LNCaP clone FGC (cell line): ENCODE measurements around the gene ZBTB47.

Source experiments
- DNase-seq: peaks from one replicate; pipeline ENCODE4 v3.0.0-alpha.2; 2011; ENCODE audit warnings: low read depth
- H3K4me3 ChIP-seq: 2 replicates; pipeline ENCODE4 v1.5.1; 2011; ENCODE audit warnings: mild to moderate bottlenecking, low read depth, low read length, control low read depth
- TF ChIP-seq, protein P1 (sequence below): IDR thresholded peaks from 2 replicates; pipeline ENCODE4 v1.5.1; 2012; ENCODE audit warnings: mild to moderate bottlenecking; ENCODE audit not compliant: control insufficient read depth, insufficient read depth; ENCODE audit errors: extremely low read depth

ZBTB47 gene

DNA sequence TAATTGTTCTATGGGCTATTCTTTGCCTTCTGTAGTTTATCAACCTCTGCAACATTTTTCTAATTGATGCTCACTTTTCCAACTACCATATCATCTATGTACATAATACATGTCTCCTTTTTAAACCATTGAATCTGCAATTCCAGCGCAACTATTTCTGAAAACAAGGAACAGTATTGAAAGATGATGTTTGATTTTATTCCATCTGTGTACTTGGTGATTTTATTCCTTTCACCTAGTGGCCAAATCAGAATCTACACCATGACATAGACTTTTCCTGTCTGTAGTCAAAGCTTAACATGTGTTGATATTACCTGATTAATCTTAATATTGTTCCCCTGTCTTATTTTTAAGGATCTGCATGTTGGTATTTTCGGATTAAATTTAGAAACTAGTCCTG lies 40.0 kb upstream of the ZBTB47 start:
- TF ChIP-seq, protein P1, sequence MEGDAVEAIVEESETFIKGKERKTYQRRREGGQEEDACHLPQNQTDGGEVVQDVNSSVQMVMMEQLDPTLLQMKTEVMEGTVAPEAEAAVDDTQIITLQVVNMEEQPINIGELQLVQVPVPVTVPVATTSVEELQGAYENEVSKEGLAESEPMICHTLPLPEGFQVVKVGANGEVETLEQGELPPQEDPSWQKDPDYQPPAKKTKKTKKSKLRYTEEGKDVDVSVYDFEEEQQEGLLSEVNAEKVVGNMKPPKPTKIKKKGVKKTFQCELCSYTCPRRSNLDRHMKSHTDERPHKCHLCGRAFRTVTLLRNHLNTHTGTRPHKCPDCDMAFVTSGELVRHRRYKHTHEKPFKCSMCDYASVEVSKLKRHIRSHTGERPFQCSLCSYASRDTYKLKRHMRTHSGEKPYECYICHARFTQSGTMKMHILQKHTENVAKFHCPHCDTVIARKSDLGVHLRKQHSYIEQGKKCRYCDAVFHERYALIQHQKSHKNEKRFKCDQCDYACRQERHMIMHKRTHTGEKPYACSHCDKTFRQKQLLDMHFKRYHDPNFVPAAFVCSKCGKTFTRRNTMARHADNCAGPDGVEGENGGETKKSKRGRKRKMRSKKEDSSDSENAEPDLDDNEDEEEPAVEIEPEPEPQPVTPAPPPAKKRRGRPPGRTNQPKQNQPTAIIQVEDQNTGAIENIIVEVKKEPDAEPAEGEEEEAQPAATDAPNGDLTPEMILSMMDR = 0 out of 2 replicates have a peak, but pooled peaks have one; percentile 15
- H3K4me3 ChIP-seq = no peak overlapping the region
- no peak for DNase-seq

DNA sequence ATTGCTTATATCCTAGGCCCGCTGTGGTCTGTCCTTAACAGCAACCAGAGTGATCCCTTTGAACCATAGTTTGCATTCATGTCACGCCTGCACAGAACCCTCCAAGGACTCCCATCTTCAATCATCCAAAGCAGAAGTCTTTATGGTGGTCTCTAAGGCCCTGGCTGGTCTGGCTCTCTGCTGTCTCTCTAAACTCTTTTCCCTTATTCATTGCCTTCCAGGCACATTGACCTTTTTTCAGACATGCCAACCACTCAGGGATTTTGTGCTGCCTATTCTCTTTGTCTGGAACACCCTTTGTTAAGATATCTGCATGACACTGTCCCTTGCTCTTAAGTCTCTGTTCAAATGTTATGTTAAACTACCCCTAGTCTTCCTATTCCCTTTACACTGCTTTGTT lies 21.9 kb upstream of the ZBTB47 start:
- no peak overlapping the region for H3K4me3 ChIP-seq
- no peak for DNase-seq
- TF ChIP-seq, protein P1 = no peak

DNA sequence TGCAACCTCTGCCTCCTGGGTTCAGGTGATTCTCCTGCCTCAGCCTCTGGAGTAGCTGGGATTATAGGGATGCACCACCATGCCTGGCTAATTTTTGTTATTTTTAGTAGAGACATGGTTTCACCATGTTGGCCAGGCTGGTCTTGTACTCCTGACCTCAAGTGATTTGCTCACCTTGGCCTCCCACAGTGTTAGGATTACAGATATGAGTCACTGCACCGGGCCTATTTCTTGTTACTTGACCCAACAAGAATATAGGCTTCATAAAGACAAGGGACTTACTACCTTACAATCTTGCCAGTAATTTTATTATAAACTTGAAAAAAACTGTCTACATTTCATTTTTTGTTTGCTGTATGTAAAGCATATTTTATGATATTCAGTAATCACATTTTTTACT lies 21.4 kb upstream of the ZBTB47 start:
- H3K4me3 ChIP-seq = no peak overlapping the region
- TF ChIP-seq, protein P1 = no peak
- no peak for DNase-seq

- DNase-seq = no peak
- TF ChIP-seq, protein P1 = no peak
- H3K4me3 ChIP-seq = no peak overlapping the region
These were observed 20.0 kb upstream of the ZBTB47 start for GRCh38 chr3:42633544-42633943.

DNA sequence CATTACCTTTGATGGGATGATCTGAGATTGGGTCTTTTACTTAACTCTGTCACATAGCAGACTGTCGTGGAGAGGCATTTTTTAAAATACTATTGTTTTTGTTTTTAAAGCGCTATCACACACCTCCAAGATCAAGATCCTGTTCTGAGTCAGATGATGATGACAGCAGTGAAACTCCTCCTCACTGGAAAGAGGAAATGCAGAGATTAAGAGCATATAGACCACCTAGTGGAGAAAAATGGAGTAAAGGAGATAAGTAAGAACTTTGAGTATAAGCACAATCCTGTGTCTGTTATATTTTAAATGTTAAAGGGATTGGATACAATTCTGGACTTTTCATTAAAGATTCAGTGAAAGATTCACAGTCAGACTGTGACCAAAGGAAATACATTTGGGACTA lies 18.4 kb upstream of the ZBTB47 start:
- DNase-seq = no peak
- no peak overlapping the region for H3K4me3 ChIP-seq
- TF ChIP-seq, protein P1 = no peak

- H3K4me3 ChIP-seq = no peak overlapping the region
- no peak for DNase-seq
- TF ChIP-seq, protein P1 = no peak
These were observed 16.5 kb upstream of the ZBTB47 start for GRCh38 chr3:42637001-42637400.

DNA sequence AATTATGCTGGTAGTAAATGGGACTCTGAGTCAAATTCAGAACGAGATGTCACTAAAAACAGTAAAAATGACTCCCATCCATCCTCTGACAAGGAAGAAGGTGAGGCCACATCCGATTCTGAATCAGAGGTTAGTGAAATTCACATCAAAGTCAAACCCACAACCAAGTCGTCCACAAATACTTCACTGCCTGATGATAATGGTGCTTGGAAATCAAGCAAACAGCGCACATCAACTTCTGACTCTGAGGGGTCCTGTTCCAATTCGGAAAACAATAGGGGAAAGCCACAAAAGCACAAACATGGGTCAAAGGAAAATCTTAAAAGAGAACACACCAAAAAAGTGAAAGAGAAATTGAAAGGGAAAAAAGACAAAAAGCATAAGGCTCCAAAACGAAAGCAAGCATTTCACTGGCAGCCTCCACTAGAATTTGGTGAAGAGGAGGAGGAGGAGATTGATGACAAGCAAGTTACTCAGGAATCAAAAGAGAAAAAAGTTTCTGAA lies 15.1 kb upstream of the ZBTB47 start:
- TF ChIP-seq, protein P1 = no peak
- no peak for DNase-seq
- no peak overlapping the region for H3K4me3 ChIP-seq
